Muscle layer of colon (tissue), 2 donors: ENCODE measurements around the gene CNTRL.

ENCODE experiments used
- H3K27ac ChIP-seq: one replicate; pipeline ENCODE4 v1.7.0; 2013; ENCODE audit warnings: low read depth, mild to moderate bottlenecking, low read length, moderate library complexity
- H3K27me3 ChIP-seq, 2 donors: one replicate each; pipeline ENCODE4 v1.7.0; 2013; ENCODE audit warnings: low read length in 2 of 2, mild to moderate bottlenecking in 2 of 2; ENCODE audit not compliant: insufficient read depth in 2 of 2, control insufficient read depth in 1 of 2
- H3K36me3 ChIP-seq: one replicate; pipeline ENCODE4 v1.7.0; 2013; ENCODE audit warnings: mild to moderate bottlenecking, low read length; ENCODE audit not compliant: insufficient read depth
- H3K4me1 ChIP-seq: one replicate; pipeline ENCODE4 v1.7.0; 2013; ENCODE audit warnings: mild to moderate bottlenecking, low read length; ENCODE audit not compliant: insufficient read depth
- H3K4me3 ChIP-seq, 2 donors: one replicate each; pipeline ENCODE4 v1.7.0; 2013; ENCODE audit warnings: low read length in 2 of 2, low read depth in 1 of 2, mild to moderate bottlenecking in 1 of 2, moderate library complexity in 1 of 2
- H3K9ac ChIP-seq: one replicate; pipeline ENCODE4 v1.7.0; 2013; ENCODE audit warnings: low read length
- H3K9me3 ChIP-seq: one replicate; pipeline ENCODE4 v1.7.0; 2013; ENCODE audit warnings: mild to moderate bottlenecking, low read length
- donor health status: abdominal sarcoma.
- donor health status: Adenocarcinoma of cecum.

CNTRL gene

DNA sequence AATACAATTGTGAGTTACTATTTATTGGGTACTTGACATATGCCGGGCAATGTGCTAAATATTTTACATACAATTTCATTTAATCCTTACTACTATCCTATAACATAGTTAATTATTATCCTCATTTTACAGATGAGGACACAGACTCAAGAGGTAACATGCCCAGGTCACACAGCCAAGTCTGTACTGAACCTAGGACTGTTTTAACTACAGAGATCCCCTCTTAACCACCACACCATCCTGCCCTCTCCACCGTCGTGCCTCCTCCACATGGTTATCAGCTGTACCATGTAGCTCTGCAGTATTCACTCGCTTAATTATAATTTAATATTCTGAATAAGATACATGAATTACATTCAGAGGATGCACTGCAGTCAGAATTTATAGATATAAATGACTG is 121.6 kb downstream of the CNTRL start:
- H3K27ac ChIP-seq: no peak overlapping the region
- no peak overlapping the region for H3K9ac ChIP-seq
- H3K4me1 ChIP-seq: peaks cover 69% of the 10 kb centered on the region
- H3K9me3 ChIP-seq: no peaks in the 10 kb centered on the region
- H3K36me3 ChIP-seq: no peaks in the 10 kb centered on the region
- no peaks in the 10 kb centered on the region for H3K27me3 ChIP-seq
- H3K4me3 ChIP-seq: no peak overlapping the region

GRCh38 chr9:121197132-121197531 is 122.4 kb downstream of the CNTRL start:
- peaks cover 69% of the 10 kb centered on the region for H3K4me1 ChIP-seq
- no peak overlapping the region for H3K4me3 ChIP-seq

DNA sequence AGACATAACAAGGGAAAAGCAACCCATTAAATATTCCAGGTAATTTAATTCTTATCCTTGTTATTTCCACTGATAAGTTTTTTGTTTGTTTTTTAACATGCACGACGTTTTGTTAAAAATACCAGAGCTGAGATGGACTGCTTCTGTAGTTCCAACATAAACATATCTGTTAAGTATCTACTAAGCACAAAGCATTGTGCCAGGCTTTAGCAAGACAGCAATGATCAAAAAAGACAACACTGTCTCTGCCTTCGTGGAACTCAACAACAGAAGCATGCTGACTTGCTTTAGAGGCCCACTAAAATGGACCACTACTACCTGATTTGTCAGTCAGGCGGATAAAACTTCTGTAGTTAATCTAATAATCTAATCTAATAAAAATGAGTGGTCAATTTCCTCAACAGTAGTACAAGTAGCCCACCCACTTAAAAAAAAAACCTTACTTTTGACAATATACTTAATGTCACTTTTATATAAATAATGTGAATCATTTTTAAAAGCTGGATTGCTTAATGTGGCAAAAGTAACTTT is 123.8 kb downstream of the CNTRL start:
- Histone ChIP-seq H3K9ac (no peak overlapping the region), H3K4me3 (no peak overlapping the region), H3K9me3 (no peaks in the 10 kb centered on the region), H3K27me3 (no peaks in the 10 kb centered on the region), H3K4me1 (peaks cover 62% of the 10 kb centered on the region), H3K27ac (no peak overlapping the region), H3K36me3 (no peaks in the 10 kb centered on the region)

More at GRCh38 chr9:121197132-121197531, 122.4 kb downstream of the CNTRL start:
- H3K9me3 ChIP-seq: no peaks in the 10 kb centered on the region
- H3K27ac ChIP-seq: no peak overlapping the region
- no peaks in the 10 kb centered on the region for H3K36me3 ChIP-seq
- no peak overlapping the region for H3K9ac ChIP-seq
- H3K27me3 ChIP-seq: no peaks in the 10 kb centered on the region

DNA sequence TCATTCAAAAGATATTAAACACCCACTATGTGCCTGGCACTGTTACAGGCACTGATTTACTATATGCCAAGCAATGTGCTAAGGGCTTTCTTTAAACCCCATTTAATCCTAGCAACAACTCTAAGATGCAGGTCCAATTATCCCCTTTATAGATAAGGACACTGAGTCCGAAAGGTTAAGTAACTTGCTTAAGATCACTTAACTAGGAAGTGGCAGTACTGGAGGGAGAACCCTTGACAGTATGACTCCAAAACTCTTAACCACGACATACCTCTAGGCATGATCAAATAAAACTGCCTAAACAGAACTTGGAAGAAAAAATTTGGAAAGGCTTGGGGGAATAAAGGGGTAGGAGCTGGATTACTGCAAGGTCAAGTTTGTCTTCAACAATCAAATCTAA is 125.2 kb downstream of the CNTRL start:
- H3K9ac ChIP-seq: peak overlapping the region; percentile 80
- peak overlapping the region; percentile 15 for H3K27ac ChIP-seq
- H3K9me3 ChIP-seq: no peaks in the 10 kb centered on the region
- H3K27me3 ChIP-seq: no peaks in the 10 kb centered on the region
- peaks cover 49% of the 10 kb centered on the region for H3K4me1 ChIP-seq
- H3K36me3 ChIP-seq: no peaks in the 10 kb centered on the region
- H3K4me3 ChIP-seq: peak overlapping the region in 1 of 2 donors; percentile 65

DNA sequence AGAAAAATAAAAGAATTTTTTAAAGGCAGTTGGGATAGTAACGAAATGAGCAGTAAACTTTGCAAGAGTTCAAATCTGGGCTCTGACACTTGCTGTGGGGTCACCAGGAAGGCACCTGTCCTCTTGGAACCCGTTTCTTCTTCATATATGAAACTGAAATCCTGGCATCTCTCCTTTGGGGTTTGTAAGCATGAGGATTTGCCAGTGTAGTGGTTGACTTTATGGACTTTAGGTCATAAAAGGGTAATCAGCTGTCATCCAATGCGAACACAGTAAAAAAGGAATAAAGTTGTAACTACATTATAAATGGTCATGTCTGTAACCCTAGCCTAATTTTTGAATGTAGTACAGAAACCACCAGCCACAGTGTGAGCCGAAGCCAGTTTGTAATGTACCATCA is 125.6 kb downstream of the CNTRL start:
- Histone ChIP-seq H3K36me3 (no peaks in the 10 kb centered on the region), H3K27ac (peak overlapping the region; percentile 52), H3K27me3 (no peaks in the 10 kb centered on the region), H3K4me1 (peaks cover 45% of the 10 kb centered on the region), H3K4me3 (peak overlapping the region; percentile 65 to 78), H3K9ac (peak overlapping the region; percentile 80), H3K9me3 (no peaks in the 10 kb centered on the region)

GRCh38 chr9:121201045-121201737 is 126.4 kb downstream of the CNTRL start:
- no peaks in the 10 kb centered on the region for H3K27me3 ChIP-seq
- H3K9me3 ChIP-seq: no peaks in the 10 kb centered on the region
- H3K4me1 ChIP-seq: peaks cover 40% of the 10 kb centered on the region
- peak overlapping the region; percentile 65 to 78 for H3K4me3 ChIP-seq
- H3K27ac ChIP-seq: peak overlapping the region; percentile 52
- H3K36me3 ChIP-seq: no peaks in the 10 kb centered on the region
- H3K9ac ChIP-seq: peak overlapping the region; percentile 80

DNA sequence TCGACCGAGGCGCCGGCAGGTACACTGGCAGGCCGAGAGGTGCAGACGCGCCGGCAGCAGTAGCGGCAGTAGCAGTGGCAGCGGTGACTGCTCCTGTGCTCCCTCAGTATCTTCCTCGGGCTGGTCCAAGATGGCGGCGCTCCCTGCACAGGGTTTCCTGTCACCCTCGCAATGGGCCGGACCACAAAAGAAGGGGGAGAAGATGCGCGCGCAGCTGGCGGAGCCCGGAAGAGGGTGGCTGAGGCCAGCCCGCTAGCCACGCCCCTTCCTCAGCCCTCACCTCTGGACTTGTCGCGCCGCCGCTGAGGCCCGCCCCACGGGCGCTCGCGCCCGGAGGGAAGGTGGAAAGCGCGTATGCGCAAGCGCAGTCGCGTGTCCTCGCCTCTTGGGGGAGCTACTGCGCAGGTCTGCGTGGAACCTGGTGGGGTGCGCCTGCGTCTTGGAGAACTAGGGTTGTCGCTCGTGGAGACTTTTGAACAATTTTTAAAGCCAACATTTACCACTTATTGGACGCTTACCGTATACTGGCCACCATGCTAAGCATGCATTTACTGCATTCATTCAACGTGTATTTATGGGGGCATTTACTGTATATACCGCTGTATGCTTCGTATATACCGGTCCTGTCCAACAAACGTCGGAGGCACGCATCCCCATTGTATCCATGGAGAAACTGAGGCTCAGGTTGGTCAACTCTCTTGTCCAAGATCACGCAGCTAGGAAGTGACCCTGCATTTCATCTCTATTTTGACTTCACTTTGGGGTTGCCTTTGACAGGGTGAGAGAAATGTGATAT is 127.2 kb downstream of the CNTRL start, which contains the start of gene RAB14:
RAB14 (minus strand) TSS at position 132 of the 796 bp plus-strand sequence. CDS start 8,457 bp downstream, outside the sequence.
- H3K36me3 ChIP-seq: no peaks in the 10 kb centered on the region
- H3K4me1 ChIP-seq: peaks cover 37% of the 10 kb centered on the region
- H3K9ac ChIP-seq: peak within 1 kb of the TSS; percentile 80
- no peaks in the 10 kb centered on the region for H3K9me3 ChIP-seq
- H3K4me3 ChIP-seq: peak within 1 kb of the TSS; percentile 65 to 78
- no peaks in the 10 kb centered on the region for H3K27me3 ChIP-seq
- H3K27ac ChIP-seq: peak within 1 kb of the TSS; percentile 52

GRCh38 chr9:121204121-121204520 is 129.4 kb downstream of the CNTRL start:
- Histone ChIP-seq H3K9ac (no peak overlapping the region), H3K36me3 (no peaks in the 10 kb centered on the region), H3K27me3 (no peaks in the 10 kb centered on the region), H3K27ac (no peak overlapping the region), H3K4me1 (peaks cover 16% of the 10 kb centered on the region), H3K9me3 (no peaks in the 10 kb centered on the region), H3K4me3 (no peak overlapping the region)

GRCh38 chr9:121204611-121205010 is 129.9 kb downstream of the CNTRL start:
- H3K4me3 ChIP-seq: no peak overlapping the region
- no peak overlapping the region for H3K9ac ChIP-seq
- H3K36me3 ChIP-seq: no peaks in the 10 kb centered on the region
- H3K4me1 ChIP-seq: peaks cover 11% of the 10 kb centered on the region
- no peaks in the 10 kb centered on the region for H3K27me3 ChIP-seq
- no peak overlapping the region for H3K27ac ChIP-seq
- H3K9me3 ChIP-seq: no peaks in the 10 kb centered on the region

DNA sequence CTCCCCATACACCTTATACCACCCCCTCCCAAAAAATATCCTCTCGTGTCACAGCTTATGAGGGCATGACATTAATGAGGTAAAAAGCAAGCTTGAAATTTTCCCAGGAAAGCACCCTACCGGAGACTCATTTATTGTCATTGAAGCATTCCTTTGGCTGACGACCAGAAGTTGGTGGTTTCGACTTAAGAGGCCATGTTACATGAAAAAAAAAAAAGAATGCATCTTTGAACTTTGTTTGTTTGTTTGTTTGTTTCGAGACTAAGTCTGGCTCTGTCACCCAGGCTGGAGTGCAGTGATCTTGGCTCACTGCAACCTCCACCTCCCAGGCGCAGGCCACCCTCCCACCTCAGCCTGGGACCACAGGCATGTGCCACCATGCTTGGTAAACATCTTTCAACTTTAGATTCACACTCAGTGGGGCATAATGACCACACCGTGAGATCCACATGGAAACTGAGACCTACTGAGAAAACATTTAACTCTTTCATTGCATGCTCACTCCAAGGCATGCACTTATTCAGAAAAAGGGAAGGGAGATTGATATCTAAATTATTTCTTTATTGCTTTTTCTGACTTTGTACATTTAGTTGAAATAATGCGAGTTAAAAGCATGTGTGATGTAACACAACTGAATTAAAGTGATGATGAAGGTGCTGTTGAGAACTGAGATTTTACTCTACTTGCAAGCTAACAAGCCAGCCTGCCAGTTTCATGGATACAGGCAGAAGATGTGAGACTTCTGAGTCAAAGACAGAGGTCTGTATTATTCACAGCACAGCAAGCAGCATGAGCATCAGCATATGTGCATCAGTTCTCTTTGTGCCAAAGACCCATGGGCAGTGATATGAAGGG is 132.0 kb downstream of the CNTRL start:
- Histone ChIP-seq H3K4me1 (no peaks in the 10 kb centered on the region), H3K27ac (no peak overlapping the region), H3K4me3 (no peak overlapping the region), H3K27me3 (no peaks in the 10 kb centered on the region), H3K9ac (no peak overlapping the region), H3K9me3 (no peaks in the 10 kb centered on the region), H3K36me3 (no peaks in the 10 kb centered on the region)
